ENCODE results near the gene ENSA.
"Not testable (repeated sequence)": the region's sequence is repeated elsewhere in the genome, so short reads cannot be mapped to it uniquely, and the experiment has no call there.

The ENSA gene

DNA sequence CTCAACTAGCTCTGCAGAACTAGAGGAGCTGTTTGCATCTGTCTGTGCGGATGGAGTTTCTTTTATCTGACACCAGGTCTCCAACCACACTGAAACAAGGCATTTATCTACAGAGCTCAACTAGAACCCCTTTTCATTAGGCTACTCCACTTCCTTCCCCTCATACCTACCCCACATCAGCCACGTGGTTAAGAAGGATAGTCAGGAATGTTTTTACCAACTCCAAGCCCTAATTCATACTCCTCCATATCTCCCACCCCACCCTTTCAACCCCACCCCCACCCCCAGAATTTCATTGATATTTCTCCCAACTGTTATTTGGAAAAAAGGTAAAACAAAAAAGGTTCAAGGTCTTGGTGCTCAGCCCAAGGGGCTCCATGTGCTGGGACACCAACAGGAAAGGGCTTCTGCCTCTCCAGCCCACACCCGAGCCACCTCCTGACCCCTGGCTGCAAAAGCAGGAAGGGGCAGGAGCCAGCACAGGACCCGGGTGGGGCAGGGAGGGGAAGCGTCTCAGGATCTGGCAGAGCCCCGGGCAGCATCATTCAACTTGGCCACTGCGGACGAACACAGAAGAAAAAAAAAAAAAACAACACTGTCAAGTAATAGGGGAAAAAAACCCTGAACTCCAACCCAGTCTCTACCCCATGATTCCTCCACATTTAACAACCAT is 7.0 kb downstream of the ENSA start:
- no peak for DNase-seq (ENCODE audit: low read depth in 2 of 2, low spot score in 1 of 2)

DNA sequence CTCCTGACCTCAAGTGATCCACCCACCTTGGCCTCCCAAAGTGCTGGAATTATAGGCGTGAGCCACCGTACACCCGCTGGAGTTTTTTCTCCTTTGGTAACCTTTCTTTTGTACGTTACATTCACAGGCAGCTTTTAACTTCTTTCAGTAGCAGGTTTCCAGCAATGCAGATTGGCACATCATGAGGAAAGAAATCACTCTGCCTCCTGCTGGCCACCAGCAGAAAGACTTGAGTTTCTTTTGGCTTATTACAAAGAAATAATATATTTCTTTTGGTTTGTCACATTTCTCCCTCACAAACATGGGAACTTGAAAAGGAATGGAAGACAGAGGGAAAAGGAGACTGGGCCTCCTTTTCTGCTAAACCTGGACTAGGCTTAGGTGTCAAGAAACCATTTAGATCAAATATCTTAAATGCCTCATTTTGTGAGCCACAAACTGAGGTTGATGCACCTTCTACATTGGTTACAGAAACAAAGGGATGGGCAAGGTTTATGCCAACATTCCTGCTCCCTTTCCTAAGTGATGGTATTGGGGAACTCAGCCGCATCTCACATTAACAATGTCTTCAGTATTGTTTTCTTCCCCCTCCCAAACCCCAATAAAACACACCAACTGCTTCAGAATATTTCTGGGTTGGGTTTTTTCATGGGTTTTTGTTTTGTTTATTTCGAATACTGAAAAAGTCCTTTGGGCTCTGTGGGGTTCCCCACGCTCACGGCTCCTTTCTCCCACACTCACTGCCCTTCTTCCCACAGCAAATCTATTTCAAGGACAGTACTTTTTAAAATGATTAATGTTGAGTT is 7.7 kb downstream of the ENSA start:
- peak in 1 of 2 donors; percentile 43 for DNase-seq (ENCODE audit: low read depth in 2 of 2, low spot score in 1 of 2)

DNA sequence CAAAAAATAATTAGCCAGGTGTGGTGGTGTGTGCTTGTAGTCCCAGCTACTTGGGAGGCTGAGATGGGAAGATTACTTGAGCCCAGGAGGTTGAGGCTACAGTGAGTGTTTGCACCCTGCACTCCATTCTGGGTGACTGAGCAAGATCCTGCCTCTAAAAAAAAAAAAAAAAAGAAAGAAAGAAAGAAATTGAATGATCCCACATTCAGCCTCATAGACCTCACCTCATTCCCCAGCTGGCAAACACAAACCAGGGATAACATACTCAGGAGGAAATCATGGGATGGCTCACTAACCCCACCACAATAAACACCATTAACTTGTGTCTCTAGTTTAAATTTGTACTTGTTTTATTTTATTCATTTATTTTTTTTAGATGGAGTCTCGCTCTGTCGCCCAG is 8.5 kb downstream of the ENSA start:
- no peak for DNase-seq (ENCODE audit: low read depth in 2 of 2, low spot score in 1 of 2)

DNA sequence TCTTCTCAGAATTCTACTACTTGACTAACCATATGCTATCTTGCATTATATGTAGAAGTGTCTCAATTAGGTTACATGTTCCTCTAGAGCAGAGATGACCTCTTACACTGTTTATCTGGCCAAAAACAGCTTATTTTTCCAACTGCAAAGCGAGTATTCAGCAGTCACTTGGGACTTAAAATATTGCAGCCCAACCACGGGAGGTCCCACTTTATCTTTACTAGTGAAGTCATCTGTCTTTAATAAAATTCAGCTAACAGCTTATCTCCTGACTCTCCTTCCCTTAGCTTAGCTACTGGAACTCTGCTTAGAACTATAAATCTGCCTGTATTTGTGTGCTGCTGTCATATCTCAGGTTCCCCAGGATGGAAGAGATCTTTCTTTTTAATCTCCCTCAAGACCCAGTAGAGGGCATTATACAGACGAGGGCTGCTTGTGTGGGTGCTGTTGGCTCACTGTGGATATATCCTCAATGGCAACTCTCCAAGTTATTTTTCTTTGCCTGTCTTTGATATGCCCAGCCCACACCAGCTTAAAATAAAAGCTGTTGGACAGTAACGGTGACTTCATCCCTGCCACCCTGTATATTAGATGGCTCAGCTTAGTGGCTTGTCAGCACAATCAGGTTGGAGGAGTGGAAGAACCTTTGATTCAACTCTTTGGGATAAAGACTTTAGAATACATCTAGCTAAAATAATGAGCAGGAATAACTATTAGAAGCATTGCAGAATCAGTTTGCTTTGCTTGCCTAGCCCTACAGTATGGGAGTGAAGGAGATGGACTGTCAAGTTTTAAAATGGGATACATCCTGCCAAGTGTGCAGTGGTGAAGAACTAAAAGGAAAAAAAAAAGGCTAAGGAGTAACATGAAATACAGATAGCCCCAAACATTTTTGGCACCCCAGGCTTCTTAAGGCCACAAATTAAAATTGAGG is 9.6 kb downstream of the ENSA start:
- DNase-seq (ENCODE audit: low read depth in 2 of 2, low spot score in 1 of 2): no peak

DNA sequence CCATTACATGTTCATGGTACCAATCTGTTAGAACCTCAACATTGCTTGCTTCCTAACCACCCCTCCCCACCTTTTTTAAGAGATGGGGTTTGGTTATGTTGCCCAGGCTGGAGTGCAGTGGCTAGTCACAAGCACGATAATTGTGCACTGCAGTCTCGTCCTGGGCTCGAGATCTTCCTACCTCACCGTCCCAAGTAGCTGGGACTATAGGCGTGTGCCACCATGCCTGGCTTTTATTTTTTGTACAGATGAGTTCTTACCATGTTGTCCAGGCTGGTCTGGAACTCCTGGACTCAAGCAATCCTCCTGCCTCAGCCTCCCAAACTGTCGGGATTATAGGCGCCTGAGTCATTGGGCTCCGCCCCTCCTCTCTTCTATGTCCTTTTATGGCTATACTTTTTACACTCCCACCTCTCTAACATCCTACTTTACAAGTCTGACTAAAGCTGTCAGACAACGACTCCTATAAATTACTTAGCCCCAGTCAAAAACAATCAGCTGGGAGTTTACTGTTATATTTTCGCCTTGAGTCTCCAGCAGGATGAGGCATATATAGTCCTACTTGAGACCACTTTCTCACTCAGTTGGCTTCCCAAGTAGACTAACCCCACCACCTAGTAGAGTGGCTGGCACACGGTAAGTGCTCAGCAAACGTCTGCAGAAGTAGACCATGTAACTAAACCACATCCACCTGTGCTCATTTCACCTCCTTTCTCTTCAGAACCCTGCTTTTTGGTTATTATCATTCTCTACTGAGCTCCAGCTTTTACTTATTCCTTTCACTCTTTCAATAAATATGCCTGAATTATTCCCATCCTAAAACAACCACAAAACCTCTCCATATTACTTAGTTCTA is 13.8 kb downstream of the ENSA start:
- no peak for DNase-seq (ENCODE audit: low read depth in 2 of 2, low spot score in 1 of 2)

DNA sequence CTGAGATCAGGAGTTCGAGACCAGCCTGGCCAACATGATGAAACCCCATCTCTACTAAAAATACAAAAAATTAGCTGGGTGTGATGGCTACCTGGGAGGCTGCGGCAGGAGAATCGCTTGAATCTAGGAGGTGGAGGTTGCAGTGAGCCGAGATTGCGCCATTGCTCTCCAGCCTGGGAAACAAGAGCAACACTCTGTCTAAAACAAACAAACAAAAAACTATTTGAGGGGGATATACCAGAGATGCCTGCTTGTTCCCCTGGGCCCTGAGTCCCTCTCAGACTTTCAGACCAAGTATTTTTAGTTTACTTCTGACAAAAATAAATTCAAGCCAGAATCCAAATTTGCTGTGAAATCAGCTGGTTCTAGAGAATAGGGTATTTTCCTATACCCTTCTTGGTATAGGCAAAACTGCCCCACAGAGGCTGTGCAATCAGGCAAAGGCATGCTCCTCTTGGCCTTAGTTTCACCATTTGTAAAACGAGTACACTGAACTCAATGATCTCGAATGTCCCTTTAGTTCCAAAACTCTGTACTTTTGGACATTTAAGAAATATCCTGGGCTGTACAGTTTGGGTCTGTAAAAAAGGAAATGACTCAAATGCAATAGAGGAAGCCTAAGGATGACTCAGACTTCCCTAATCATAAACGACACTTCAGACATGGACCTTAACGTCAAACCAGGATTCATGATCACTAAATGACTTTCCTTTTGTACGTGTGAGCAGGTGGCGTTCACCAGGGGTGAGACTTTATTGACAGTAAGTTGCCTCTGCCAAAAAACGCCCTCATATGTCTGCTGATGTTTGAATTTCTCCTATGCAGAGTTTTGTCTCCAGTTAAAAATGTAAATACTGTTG is 16.1 kb downstream of the ENSA start:
- peak; percentile 20 to 31 for DNase-seq (ENCODE audit: low read depth in 2 of 2, low spot score in 1 of 2)

DNA sequence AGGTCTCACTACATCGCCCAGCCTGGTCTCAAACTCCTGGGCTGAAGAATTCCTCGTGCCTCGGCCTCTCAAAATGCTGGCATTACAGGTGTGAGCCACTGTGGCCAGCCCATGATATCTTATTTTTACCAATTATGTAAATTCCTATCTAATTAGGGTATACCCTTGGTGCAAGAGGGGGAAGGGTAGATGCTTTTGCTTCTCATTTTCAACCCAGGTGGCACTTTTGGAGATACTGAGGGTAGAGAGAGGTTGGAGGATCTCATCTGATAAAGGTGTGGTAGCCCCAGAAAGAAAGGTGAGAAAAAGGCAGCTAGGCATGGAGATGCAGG is 17.4 kb downstream of the ENSA start:
- DNase-seq (ENCODE audit: low read depth in 2 of 2, low spot score in 1 of 2): no peak

DNA sequence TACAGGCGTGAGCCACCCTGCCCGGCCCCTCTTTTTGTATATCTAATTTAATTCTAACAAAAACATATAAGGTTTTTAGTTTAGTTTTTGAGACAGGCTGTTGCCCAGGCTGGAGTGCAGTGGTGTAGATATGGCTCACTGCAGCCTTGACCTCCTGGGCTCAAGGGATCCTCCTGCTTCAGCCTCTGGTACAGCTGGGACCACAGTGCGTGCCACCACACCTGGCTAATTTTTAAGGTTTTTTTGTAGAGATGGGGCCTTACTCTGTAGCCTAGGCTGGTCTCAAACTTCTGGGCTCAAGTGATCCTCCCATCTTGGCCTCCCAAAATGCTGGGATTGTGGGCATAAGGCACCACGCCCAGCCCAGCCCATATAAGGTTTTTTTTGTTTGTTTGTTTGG is 18.8 kb downstream of the ENSA start:
- DNase-seq (ENCODE audit: low read depth in 2 of 2, low spot score in 1 of 2): no peak

DNA sequence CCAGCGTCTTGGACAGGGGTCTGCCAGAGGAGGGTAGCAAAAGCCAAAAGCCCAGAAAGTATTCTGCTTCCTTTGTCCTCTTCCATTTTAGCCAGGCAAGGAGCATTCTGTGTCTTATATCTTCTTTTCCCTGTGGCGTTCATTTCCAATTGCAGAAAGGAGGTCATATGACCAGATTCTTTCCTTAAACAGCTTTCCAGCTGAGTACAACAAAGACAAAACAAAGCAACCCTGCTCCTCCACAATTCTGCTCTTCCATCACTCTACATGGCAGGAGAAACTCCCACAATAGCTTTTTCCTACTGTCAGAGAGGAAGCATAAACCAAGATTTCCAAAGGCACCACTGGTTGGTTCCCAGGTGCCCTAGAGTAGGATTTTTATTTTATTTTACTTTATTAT is 19.7 kb downstream of the ENSA start:
- no peak for DNase-seq (ENCODE audit: low read depth in 2 of 2, low spot score in 1 of 2)

DNA sequence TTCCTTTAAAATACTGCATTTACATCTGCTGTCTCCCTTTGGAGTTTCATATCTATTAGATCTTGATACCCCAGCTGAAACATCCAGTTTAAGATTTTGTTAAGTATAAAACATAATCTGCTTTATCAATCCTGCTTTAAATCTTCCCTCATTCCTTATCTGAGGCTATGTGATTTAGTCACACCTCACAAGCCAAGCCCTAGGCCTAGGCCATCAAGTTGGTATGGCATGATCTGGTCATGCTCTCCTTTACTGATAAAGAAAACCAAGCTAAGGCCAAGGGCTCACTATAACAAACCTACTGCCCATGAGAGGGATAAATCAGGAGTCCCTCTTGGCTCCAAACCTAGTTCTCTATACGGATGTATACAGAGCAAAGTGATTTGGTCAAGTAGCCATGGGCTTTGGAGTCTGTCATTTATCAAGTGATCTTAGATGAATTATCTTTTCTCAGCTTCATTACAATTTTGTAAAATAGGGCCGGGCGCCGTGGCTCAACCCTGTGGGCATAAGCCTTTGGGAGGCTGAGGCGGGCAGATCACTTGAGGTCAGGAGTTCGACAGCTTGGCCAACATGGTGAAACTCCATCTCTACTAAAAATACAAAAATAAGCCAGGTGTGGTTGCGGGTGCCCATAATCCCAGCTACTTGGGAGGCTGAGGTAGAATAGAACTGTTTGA is 22.8 kb downstream of the ENSA start:
- DNase-seq (ENCODE audit: low read depth in 2 of 2, low spot score in 1 of 2): no peak

DNA sequence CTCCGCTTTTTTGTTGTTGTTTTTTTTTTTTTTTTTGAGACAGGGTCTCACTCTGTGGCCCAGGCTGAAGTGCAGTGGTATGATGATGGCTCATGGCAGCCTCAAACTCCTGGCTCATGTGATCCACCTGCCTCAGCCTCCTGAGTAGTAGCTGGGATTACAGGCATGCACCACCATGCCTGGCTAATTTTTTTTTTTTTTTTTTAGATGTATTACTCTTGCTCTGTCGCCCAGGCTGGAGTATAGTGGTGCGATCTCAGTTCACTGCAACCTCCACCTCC is 24.0 kb downstream of the ENSA start:
- not testable (repeated sequence) for DNase-seq (ENCODE audit: low read depth in 2 of 2, low spot score in 1 of 2)

DNA sequence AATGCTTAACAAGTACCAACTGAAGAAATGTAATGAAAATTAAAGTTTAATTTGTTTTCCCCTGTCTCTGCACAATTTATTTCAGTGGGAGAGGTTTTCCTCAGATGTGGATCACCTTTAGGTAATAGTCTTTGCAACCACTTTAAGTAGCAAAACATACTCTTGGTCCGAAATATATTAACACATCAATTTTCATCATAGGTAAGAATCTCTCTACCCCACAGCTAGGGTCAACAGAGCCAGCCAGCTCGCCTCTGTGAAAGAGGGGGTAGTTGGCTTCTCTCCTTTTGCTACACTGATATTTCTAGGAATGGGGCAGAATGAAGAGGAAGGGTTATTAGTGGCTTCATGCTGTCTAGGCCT is 25.2 kb downstream of the ENSA start:
- no peak for DNase-seq (ENCODE audit: low read depth in 2 of 2, low spot score in 1 of 2)

DNA sequence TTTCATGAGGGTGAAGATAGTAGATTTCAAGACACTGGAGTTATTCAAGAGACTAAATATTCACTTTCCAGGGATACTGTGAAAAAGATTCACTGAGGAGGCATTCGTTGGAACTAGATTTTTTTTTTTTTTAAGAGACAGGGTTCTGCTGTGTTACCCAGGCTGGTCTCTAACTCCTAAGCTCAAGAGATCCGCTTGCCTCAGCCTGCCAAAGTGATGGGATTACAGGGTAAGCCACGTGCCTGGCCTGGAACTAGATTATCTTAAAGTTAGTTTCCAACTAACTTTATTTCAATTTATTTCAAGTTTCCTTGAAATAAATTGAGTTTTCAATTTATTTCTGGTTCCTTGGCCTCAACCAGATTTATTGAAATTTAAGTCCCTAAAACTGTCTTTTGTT is 25.7 kb downstream of the ENSA start:
- DNase-seq (ENCODE audit: low read depth in 2 of 2, low spot score in 1 of 2): no peak

DNA sequence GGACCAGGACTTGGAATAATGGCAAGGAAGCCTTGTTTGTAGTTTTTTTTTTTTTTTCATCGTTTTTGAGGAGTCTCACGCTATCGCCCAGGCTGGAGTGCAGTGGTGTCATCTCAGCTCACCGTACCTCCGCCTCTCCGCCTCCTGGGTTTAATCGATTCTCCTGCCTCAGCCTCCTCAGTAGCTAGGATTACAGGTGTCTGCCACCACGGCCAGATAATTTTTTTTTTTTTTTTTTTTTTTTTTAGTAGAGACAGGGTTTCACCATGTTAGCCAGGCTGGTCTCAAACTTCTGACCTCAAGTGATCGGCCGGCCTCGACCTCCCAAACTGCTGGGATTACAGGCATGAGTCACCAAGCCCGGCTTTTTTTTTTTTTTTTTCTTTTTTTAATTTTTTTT is 27.0 kb downstream of the ENSA start:
- DNase-seq (ENCODE audit: low read depth in 2 of 2, low spot score in 1 of 2): not testable (repeated sequence)

DNA sequence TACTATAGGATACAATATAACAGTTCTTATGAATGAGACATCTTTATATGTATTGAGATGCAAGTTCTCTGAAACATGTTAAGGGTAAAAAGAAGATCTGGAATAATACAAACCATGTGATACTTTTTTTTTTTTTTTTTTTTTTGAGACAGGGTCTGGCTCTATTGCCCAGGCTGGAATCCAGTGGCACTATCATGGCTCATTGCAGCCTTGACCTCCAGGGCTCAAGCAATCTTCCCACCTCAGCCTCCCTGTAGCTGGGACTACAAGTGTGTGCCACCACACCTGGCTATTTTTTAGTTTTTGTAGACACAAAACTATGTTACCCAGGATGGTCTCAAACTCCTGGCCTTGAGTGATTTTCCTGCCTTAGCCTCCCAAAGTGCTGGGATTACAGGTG is 27.9 kb downstream of the ENSA start:
- DNase-seq (ENCODE audit: low read depth in 2 of 2, low spot score in 1 of 2): no peak

DNA sequence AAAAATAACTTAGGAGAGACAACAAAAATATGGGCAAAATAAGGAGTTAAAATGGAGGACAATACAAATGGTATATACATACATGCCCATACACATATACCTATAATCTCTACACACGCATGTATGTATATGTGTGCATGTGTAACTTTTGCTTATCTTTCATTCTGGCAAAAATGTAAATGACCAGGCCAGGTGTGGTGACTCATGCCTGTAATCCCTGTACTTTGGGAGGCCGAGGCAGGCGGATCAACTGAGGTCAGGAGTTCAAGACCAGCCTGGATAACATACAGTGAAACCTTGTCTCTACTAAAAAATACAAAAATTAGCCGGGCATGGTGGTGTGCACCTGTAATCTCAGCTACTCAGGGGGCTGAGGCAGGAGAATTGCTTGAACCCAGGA is 31.1 kb downstream of the ENSA start:
- DNase-seq (ENCODE audit: low read depth in 2 of 2, low spot score in 1 of 2): not testable (repeated sequence)

DNA sequence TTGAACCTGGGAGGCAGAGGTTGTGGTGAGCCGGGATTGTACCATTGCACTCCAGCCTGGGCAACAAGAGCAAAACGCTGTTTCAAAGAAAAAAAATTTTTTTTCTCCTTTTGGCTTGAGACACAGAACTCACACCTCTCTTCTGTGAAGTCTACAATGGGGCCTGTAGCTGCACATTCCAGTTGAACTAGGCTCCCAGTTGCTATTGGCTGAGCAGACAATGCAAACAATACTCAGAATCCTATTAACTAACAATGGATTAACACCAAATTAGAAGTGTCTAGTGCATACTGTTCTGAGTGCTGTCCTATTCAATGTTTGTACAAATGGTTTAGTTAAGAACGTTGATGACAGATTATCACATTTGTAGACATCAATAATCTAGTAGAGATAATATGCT is 32.4 kb downstream of the ENSA start:
- no peak for DNase-seq (ENCODE audit: low read depth in 2 of 2, low spot score in 1 of 2)

DNA sequence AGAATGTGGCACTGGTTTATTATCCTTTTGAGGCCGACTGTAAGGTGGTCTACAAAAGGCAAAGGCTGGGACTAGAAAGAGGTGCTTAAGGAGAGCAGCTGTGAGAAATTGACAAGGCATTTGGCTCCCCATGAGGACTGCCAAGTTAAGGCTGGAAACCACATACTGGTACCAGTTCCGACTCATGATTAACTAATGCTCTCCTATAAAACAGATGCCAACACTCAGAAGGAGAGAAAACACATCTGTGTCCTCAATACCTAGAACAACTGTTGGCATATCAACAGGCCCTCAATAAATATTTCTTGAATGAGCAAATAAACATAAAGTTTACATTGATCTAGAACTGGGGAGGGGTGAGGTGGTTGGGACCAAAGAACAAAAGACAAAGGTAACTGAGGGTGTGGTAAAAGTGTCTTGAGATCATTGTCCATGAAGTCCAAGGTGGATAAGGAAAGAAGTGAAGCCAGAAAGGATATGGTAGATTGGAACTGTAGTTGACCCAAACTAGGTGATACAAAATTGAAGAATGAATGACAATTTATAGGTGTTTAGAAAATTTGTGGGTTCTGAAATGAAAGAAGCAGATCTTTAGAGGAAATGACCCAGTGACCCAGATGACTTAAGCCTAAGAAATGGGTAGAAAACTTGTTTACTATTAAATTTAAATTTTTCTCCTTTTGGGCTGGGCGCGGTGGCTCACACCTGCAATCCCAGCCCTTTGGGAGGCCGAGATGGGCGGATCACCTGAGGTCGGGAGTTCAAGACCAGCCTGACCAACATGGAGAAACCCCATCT is 33.1 kb downstream of the ENSA start:
- DNase-seq (ENCODE audit: low read depth in 2 of 2, low spot score in 1 of 2): no peak

DNA sequence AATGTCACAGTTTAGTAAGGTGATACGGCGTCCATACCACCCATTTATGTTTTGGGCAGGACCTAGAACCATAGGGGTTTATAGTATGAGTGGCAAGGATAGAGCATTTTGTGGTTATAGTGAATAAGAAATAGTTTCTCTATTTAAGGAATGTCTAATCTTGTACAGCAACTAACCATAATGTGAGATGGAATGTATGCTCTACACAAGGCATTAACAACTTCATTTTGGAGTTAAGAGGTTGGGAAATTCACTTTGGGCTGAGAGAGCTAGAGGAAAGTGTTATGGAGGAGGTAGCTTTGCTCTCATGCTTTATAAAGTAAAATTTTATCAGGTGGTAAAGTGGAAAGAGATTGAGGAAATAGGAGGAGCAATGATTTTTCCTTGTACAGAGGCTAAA is 47.0 kb downstream of the ENSA start:
- no peak for DNase-seq (ENCODE audit: low read depth in 2 of 2, low spot score in 1 of 2)

Data from stimulated activated CD8-positive, alpha-beta memory T cell treated with anti-CD3 and anti-CD28 coated beads, Interleukin-4, amount 100 ng/mL, for 1 hour (primary cell).